ENCODE measurements around the gene HVCN1. TPM values are rescaled to one million over a fixed set of nuclear protein-coding genes. Genes with fewer than 3 reads are reported as not detected.
"Not testable (repeated sequence)": the region's sequence is repeated elsewhere in the genome, so short reads cannot be mapped to it uniquely, and the experiment has no call there.

The HVCN1 gene
- total RNA-seq, 1 experiment from 2014 or later, result not detected

GRCh38 chr12:110677206-110677911 is 11.6 kb downstream of the HVCN1 start:
- DNase-seq (ENCODE audit: low spot score), result no peak
- in situ Hi-C loops (cut with HindIII; ENCODE audit: low sequenced_read_pairs), result no loop called here

- DNase-seq (ENCODE audit: low spot score), result no peak
- in situ Hi-C loops (cut with HindIII; ENCODE audit: low sequenced_read_pairs), result no loop called here
These were observed 12.7 kb downstream of the HVCN1 start for GRCh38 chr12:110676171-110676570.

GRCh38 chr12:110670161-110670701 is 18.7 kb downstream of the HVCN1 start:
- DNase-seq (ENCODE audit: low spot score), result no peak
- in situ Hi-C loops (cut with HindIII; ENCODE audit: low sequenced_read_pairs), result no loop called here

GRCh38 chr12:110669193-110669502 is 19.8 kb downstream of the HVCN1 start:
- in situ Hi-C loops (cut with HindIII; ENCODE audit: low sequenced_read_pairs), result no loop called here
- no peak for DNase-seq (ENCODE audit: low spot score)

GRCh38 chr12:110668480-110669192 is 20.3 kb downstream of the HVCN1 start:
- DNase-seq (ENCODE audit: low spot score), result no peak
- in situ Hi-C loops (cut with HindIII; ENCODE audit: low sequenced_read_pairs), result no loop called here

GRCh38 chr12:110667671-110668070 is 21.2 kb downstream of the HVCN1 start:
- no peak for DNase-seq (ENCODE audit: low spot score)
- in situ Hi-C loops (cut with HindIII; ENCODE audit: low sequenced_read_pairs), result no loop called here

GRCh38 chr12:110666892-110667291 is 22.0 kb downstream of the HVCN1 start:
- in situ Hi-C loops (cut with HindIII; ENCODE audit: low sequenced_read_pairs), result no loop called here

GRCh38 chr12:110661337-110661972 is 27.5 kb downstream of the HVCN1 start:
- in situ Hi-C loops (cut with HindIII; ENCODE audit: low sequenced_read_pairs), result no loop called here
- no peak for DNase-seq (ENCODE audit: low spot score)

More at GRCh38 chr12:110666892-110667291, 22.0 kb downstream of the HVCN1 start:
- DNase-seq (ENCODE audit: low spot score), result no peak

GRCh38 chr12:110658878-110659277 is 30.0 kb downstream of the HVCN1 start:
- in situ Hi-C loops (cut with HindIII; ENCODE audit: low sequenced_read_pairs), result no loop called here
- peak; percentile 12 for DNase-seq (ENCODE audit: low spot score)

- in situ Hi-C loops (cut with HindIII; ENCODE audit: low sequenced_read_pairs), result no loop called here
- no peak for DNase-seq (ENCODE audit: low spot score)
These were observed 30.7 kb downstream of the HVCN1 start for GRCh38 chr12:110658242-110658641.

- DNase-seq (ENCODE audit: low spot score), result peak; percentile 66
- in situ Hi-C loops (cut with HindIII; ENCODE audit: low sequenced_read_pairs), result no loop called here
These were observed 31.2 kb downstream of the HVCN1 start for GRCh38 chr12:110657747-110658146.

- in situ Hi-C loops (cut with HindIII; ENCODE audit: low sequenced_read_pairs), result no loop called here
- DNase-seq (ENCODE audit: low spot score), result no peak
These were observed 32.8 kb downstream of the HVCN1 start for GRCh38 chr12:110656071-110656655.

GRCh38 chr12:110654238-110654637 is 34.7 kb downstream of the HVCN1 start:
- in situ Hi-C loops (cut with HindIII; ENCODE audit: low sequenced_read_pairs), result not testable (repeated sequence)

GRCh38 chr12:110649341-110649847 is 39.5 kb downstream of the HVCN1 start:
- in situ Hi-C loops (cut with HindIII; ENCODE audit: low sequenced_read_pairs), result no loop called here
- no peak for DNase-seq (ENCODE audit: low spot score)

More at GRCh38 chr12:110654238-110654637, 34.7 kb downstream of the HVCN1 start:
- DNase-seq (ENCODE audit: low spot score), result not testable (repeated sequence)

- DNase-seq (ENCODE audit: low spot score), result no peak
These were observed 41.3 kb downstream of the HVCN1 start for GRCh38 chr12:110647631-110648040.

GRCh38 chr12:110641521-110641920 is 47.4 kb downstream of the HVCN1 start:
- no peak for DNase-seq (ENCODE audit: low spot score)
- in situ Hi-C loops (cut with HindIII; ENCODE audit: low sequenced_read_pairs), result no loop called here

More at GRCh38 chr12:110647631-110648040, 41.3 kb downstream of the HVCN1 start:
- in situ Hi-C loops (cut with HindIII; ENCODE audit: low sequenced_read_pairs), result no loop called here

- in situ Hi-C loops (cut with HindIII; ENCODE audit: low sequenced_read_pairs), result no loop called here
- peak; percentile 10 for DNase-seq (ENCODE audit: low spot score)
These were observed 48.5 kb downstream of the HVCN1 start for GRCh38 chr12:110640275-110641025.

- in situ Hi-C loops (cut with HindIII; ENCODE audit: low sequenced_read_pairs), result no loop called here
- no peak for DNase-seq (ENCODE audit: low spot score)
These were observed 49.4 kb downstream of the HVCN1 start for GRCh38 chr12:110639336-110640141.

Data from G401 (cell line).